ENCODE results near the gene PTPN18.

- TF ChIP-seq, protein P1, sequence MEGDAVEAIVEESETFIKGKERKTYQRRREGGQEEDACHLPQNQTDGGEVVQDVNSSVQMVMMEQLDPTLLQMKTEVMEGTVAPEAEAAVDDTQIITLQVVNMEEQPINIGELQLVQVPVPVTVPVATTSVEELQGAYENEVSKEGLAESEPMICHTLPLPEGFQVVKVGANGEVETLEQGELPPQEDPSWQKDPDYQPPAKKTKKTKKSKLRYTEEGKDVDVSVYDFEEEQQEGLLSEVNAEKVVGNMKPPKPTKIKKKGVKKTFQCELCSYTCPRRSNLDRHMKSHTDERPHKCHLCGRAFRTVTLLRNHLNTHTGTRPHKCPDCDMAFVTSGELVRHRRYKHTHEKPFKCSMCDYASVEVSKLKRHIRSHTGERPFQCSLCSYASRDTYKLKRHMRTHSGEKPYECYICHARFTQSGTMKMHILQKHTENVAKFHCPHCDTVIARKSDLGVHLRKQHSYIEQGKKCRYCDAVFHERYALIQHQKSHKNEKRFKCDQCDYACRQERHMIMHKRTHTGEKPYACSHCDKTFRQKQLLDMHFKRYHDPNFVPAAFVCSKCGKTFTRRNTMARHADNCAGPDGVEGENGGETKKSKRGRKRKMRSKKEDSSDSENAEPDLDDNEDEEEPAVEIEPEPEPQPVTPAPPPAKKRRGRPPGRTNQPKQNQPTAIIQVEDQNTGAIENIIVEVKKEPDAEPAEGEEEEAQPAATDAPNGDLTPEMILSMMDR (IDR thresholded peaks at IDR 0.05), result no peak
- no peak for TF ChIP-seq POLR2A (IDR thresholded peaks at IDR 0.05)
Measured at GRCh38 chr2:130374587-130375290, 18.9 kb downstream of the PTPN18 start.
